Measurements from ENCODE around the gene GRIK4.

DNA sequence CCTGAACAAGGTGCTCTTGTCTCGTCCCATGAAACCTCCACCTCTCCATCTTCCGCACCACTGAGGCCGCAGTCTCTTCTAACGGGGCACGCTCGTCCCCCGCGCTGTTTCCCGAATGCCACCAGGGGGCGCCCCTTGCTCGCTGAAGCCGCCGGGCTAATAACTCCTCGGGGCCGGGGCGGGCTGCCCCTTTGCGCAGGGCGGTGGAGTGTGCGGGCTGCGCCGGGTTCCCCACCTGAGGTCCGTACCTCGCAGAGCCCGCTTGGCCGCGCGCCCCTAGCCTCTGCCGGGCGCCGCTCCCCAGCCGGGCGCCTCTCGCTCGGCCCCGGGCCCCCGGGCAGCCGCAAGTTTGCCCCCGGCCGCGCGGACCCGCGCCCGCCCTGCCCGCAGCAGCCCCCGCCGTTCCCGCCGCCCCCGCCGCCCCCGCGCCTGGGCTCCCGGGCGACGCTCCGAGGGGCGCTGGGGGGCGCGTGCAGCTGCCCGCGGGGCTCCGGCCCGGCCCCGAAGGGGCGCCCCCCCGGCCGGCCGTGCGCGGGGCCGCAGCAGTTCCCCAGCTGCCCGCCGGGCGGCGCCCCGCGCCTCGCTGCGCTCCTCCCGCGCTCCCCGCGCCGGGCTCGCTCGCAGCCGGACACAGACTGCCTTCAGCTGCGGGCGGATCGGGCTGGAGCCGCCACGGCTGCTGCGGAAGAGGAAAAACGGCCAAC is at the start of gene GRIK4:
- no peak for TF ChIP-seq GATA2 (IDR thresholded peaks at IDR 0.05; ENCODE audit: low read depth, low read length)
- TF ChIP-seq GATA3 (IDR thresholded peaks at IDR 0.05; ENCODE audit: low read depth, low read length): no peak
